OCI-LY1 (cell line): ENCODE data around the gene ACOT12.

Experiments used
- H2AFZ ChIP-seq: fragments of 200-600 bp; sonication (generic), shearing (Covaris generic); 2 replicates; pipeline ENCODE4 v1.6.0; 2014; ENCODE audit warnings: antibody characterized with exemption, mild to moderate bottlenecking, low read length
- H3F3A ChIP-seq: fragments of 200-600 bp; sonication (generic), shearing (Covaris generic); 2 replicates; pipeline ENCODE4 v1.6.0; 2014; ENCODE audit warnings: mild to moderate bottlenecking, antibody characterized with exemption, low read length, moderate library complexity; ENCODE audit not compliant: insufficient read depth
- H3K27ac ChIP-seq: fragments of 200-600 bp; sonication (generic); 2 replicates; pipeline ENCODE4 v1.5.1; 2014; ENCODE audit warnings: low read length, mixed run types, mild to moderate bottlenecking, low read depth; ENCODE audit not compliant: poor library complexity, severe bottlenecking
- H3K27me3 ChIP-seq: fragments of 200-600 bp; sonication (generic); 2 replicates; pipeline ENCODE4 v1.6.0; 2014; ENCODE audit warnings: antibody characterized with exemption, mild to moderate bottlenecking, low read length, moderate library complexity; ENCODE audit not compliant: insufficient read depth
- H3K36me3 ChIP-seq: fragments of 200-600 bp; sonication (generic); 2 replicates; pipeline ENCODE4 v1.6.1; 2014; ENCODE audit warnings: mild to moderate bottlenecking, antibody characterized with exemption, low read length, moderate library complexity, mixed read lengths; ENCODE audit not compliant: insufficient read depth
- H3K4me1 ChIP-seq: fragments of 200-600 bp; sonication (generic); 2 replicates; pipeline ENCODE4 v1.5.1; 2014; ENCODE audit warnings: mild to moderate bottlenecking, low read length, moderate library complexity; ENCODE audit not compliant: insufficient read depth, severe bottlenecking
- H3K4me2 ChIP-seq: fragments of 200-600 bp; sonication (generic), shearing (Covaris generic); 2 replicates; pipeline ENCODE4 v1.6.1; 2014; ENCODE audit warnings: low read length
- H3K4me3 ChIP-seq: fragments of 200-600 bp; sonication (generic); 2 replicates; pipeline ENCODE4 v1.5.1; 2014; ENCODE audit warnings: low read length, low read depth, mild to moderate bottlenecking, mixed read lengths; ENCODE audit not compliant: poor library complexity, severe bottlenecking
- H3K79me2 ChIP-seq: fragments of 200-600 bp; shearing (Covaris generic); 2 replicates; pipeline ENCODE4 v1.6.1; 2016; ENCODE audit warnings: mixed run types, low read length, mixed read lengths; ENCODE audit not compliant: insufficient read depth
- H3K9ac ChIP-seq: fragments of 200-600 bp; sonication (generic), shearing (Covaris generic); 2 replicates; pipeline ENCODE4 v1.6.1; 2014; ENCODE audit warnings: mild to moderate bottlenecking, low read length, mixed read lengths
- H3K9me2 ChIP-seq: fragments of 200-600 bp; sonication (generic), shearing (Covaris generic); 2 replicates; pipeline ENCODE4 v1.6.1; 2014; ENCODE audit warnings: low read depth, mild to moderate bottlenecking, low read length, mixed read lengths
- H3K9me3 ChIP-seq: fragments of 200-600 bp; shearing (Covaris generic); 2 replicates; pipeline ENCODE4 v1.6.1; 2014; ENCODE audit warnings: low read length, mixed read lengths
- H4K20me1 ChIP-seq: fragments of 200-600 bp; sonication (generic), shearing (Covaris generic); 2 replicates; pipeline ENCODE4 v1.6.0; 2016; ENCODE audit warnings: mild to moderate bottlenecking, low read length; ENCODE audit not compliant: insufficient read depth
- CTCF ChIP-seq: fragments of 200-600 bp; sonication (generic), shearing (Covaris generic); IDR thresholded peaks from 2 replicates; pipeline ENCODE4 v1.5.1; 2017; ENCODE audit warnings: mild to moderate bottlenecking, antibody characterized with exemption, low read length, moderate library complexity, mixed read lengths
- EZH2 ChIP-seq: fragments of 200-600 bp; sonication (generic), shearing (Covaris generic); IDR thresholded peaks from 2 replicates; pipeline ENCODE4 v1.8.0; 2017; ENCODE audit warnings: borderline replicate concordance, mixed run types, mild to moderate bottlenecking, antibody characterized with exemption, low read length, moderate library complexity, mixed read lengths

The ACOT12 gene

GRCh38 chr5:81402192-81402930, 8.4 kb upstream of the ACOT12 start:
- Histone ChIP-seq H3F3A (no peaks in the 10 kb centered on the region), H2AFZ (no peak overlapping the region), H3K79me2 (no peaks in the 10 kb centered on the region), H3K27me3 (no peaks in the 10 kb centered on the region), H3K9me3 (no peaks in the 10 kb centered on the region), H3K27ac (no peak overlapping the region), H3K9ac (no peak overlapping the region), H3K9me2 (no peaks in the 10 kb centered on the region), H3K36me3 (no peaks in the 10 kb centered on the region), H3K4me2 (no peak overlapping the region), H3K4me3 (no peak overlapping the region), H3K4me1 (no peaks in the 10 kb centered on the region), H4K20me1 (no peaks in the 10 kb centered on the region)
- TF ChIP-seq CTCF (no peak), EZH2 (no peak)

- no peaks in the 10 kb centered on the region for H4K20me1 ChIP-seq
- TF ChIP-seq EZH2, result no peak
- TF ChIP-seq CTCF, result no peak
- H3K9me3 ChIP-seq, result no peaks in the 10 kb centered on the region
These were observed 7.3 kb upstream of the ACOT12 start for GRCh38 chr5:81401266-81401665.

GRCh38 chr5:81400375-81400774, 6.4 kb upstream of the ACOT12 start:
- Histone ChIP-seq H3K9me3 (no peaks in the 10 kb centered on the region), H3K4me1 (no peaks in the 10 kb centered on the region), H3K36me3 (no peaks in the 10 kb centered on the region), H3K27ac (no peak overlapping the region), H2AFZ (no peak overlapping the region), H3K4me2 (no peak overlapping the region), H3K4me3 (no peak overlapping the region), H3K9me2 (no peaks in the 10 kb centered on the region), H3F3A (no peaks in the 10 kb centered on the region), H4K20me1 (no peaks in the 10 kb centered on the region), H3K27me3 (no peaks in the 10 kb centered on the region), H3K9ac (no peak overlapping the region), H3K79me2 (no peaks in the 10 kb centered on the region)
- TF ChIP-seq CTCF, result no peak
- TF ChIP-seq EZH2, result no peak

More at GRCh38 chr5:81401266-81401665, 7.3 kb upstream of the ACOT12 start:
- H3K36me3 ChIP-seq, result no peaks in the 10 kb centered on the region
- H3K27ac ChIP-seq, result no peak overlapping the region
- no peak overlapping the region for H2AFZ ChIP-seq
- H3K4me3 ChIP-seq, result no peak overlapping the region
- H3K9me2 ChIP-seq, result no peaks in the 10 kb centered on the region
- no peaks in the 10 kb centered on the region for H3F3A ChIP-seq
- no peak overlapping the region for H3K9ac ChIP-seq
- no peaks in the 10 kb centered on the region for H3K27me3 ChIP-seq
- no peaks in the 10 kb centered on the region for H3K4me1 ChIP-seq
- H3K79me2 ChIP-seq, result no peaks in the 10 kb centered on the region
- H3K4me2 ChIP-seq, result no peak overlapping the region
